ENCODE data around the gene USP22. TPM values are rescaled to one million over a fixed set of nuclear protein-coding genes. Genes with fewer than 3 reads are reported as not detected.

The USP22 gene
- total and polyA plus RNA-seq, 4 donors = 33.3 to 180 (median 112) TPM

GRCh38 chr17:21008160-21008915 is 34.5 kb downstream of the USP22 start:
- H3K4me1 ChIP-seq (ENCODE audit: control insufficient read depth in 5 of 5, insufficient read depth in 5 of 5, low read length in 5 of 5) = no peaks in the 10 kb centered on the region
- no peaks in the 10 kb centered on the region for H3K27me3 ChIP-seq (ENCODE audit: control insufficient read depth in 3 of 3, insufficient read depth in 3 of 3, low read length in 2 of 3)
- no peak for TF ChIP-seq CTCF (IDR thresholded peaks at IDR 0.05; ENCODE audit: control extremely low read depth, extremely low read depth)
- ATAC-seq (ENCODE audit: insufficient read depth, low FRiP score) (no peak), DNase-seq (no peak)
- H3K4me3 ChIP-seq = no peak overlapping the region
- 91 to 92% methylated on average over 13 of the region's 13 CpGs for WGBS, 2 donors
- no peak overlapping the region for H3K9ac ChIP-seq (ENCODE audit: insufficient read depth in 1 of 2, low read length in 2 of 2)
- H3K27ac ChIP-seq (ENCODE audit: low read depth in 1 of 2, low read length in 1 of 2) = no peak overlapping the region
- H3K9me3 ChIP-seq (ENCODE audit: control insufficient read depth in 4 of 4, insufficient read depth in 3 of 4, low read length in 3 of 4) = no peaks in the 10 kb centered on the region
- peaks cover 41 to 88% (median 81%) of the 10 kb centered on the region in 4 donors for H3K36me3 ChIP-seq (ENCODE audit: control insufficient read depth in 4 of 4, insufficient read depth in 4 of 4, low read length in 4 of 4)

- Histone ChIP-seq H3K27ac (ENCODE audit: low read depth in 1 of 2, low read length in 1 of 2) (no peak overlapping the region), H3K4me3 (no peak overlapping the region), H3K9me3 (ENCODE audit: control insufficient read depth in 4 of 4, insufficient read depth in 3 of 4, low read length in 3 of 4) (no peaks in the 10 kb centered on the region), H3K4me1 (ENCODE audit: control insufficient read depth in 5 of 5, insufficient read depth in 5 of 5, low read length in 5 of 5) (no peaks in the 10 kb centered on the region), H3K36me3 (ENCODE audit: control insufficient read depth in 4 of 4, insufficient read depth in 4 of 4, low read length in 4 of 4) (peaks cover 48 to 85% (median 80%) of the 10 kb centered on the region in 4 donors), H3K27me3 (ENCODE audit: control insufficient read depth in 3 of 3, insufficient read depth in 3 of 3, low read length in 2 of 3) (no peaks in the 10 kb centered on the region), H3K9ac (ENCODE audit: insufficient read depth in 1 of 2, low read length in 2 of 2) (no peak overlapping the region)
- ATAC-seq (ENCODE audit: insufficient read depth, low FRiP score) (no peak), DNase-seq (no peak)
- 86 to 94% methylated on average over 9 of the region's 9 CpGs for WGBS, 2 donors
- TF ChIP-seq CTCF (IDR thresholded peaks at IDR 0.05; ENCODE audit: control extremely low read depth, extremely low read depth) = no peak
Measured at GRCh38 chr17:21007646-21008045, 35.2 kb downstream of the USP22 start.

GRCh38 chr17:21005803-21006202 is 37.0 kb downstream of the USP22 start:
- H3K36me3 ChIP-seq (ENCODE audit: control insufficient read depth in 4 of 4, insufficient read depth in 4 of 4, low read length in 4 of 4) = peaks cover 53 to 79% (median 78%) of the 10 kb centered on the region in 4 donors
- no peak for ATAC-seq (ENCODE audit: insufficient read depth, low FRiP score)
- TF ChIP-seq CTCF (IDR thresholded peaks at IDR 0.05; ENCODE audit: control extremely low read depth, extremely low read depth) = no peak
- WGBS, 2 donors = 76 to 80% methylated on average over 5 of the region's 5 CpGs
- H3K4me3 ChIP-seq = no peak overlapping the region
- H3K9me3 ChIP-seq (ENCODE audit: control insufficient read depth in 4 of 4, insufficient read depth in 3 of 4, low read length in 3 of 4) = no peaks in the 10 kb centered on the region
- H3K9ac ChIP-seq (ENCODE audit: insufficient read depth in 1 of 2, low read length in 2 of 2) = no peak overlapping the region
- DNase-seq = no peak
- H3K4me1 ChIP-seq (ENCODE audit: control insufficient read depth in 5 of 5, insufficient read depth in 5 of 5, low read length in 5 of 5) = no peaks in the 10 kb centered on the region
- H3K27me3 ChIP-seq (ENCODE audit: control insufficient read depth in 3 of 3, insufficient read depth in 3 of 3, low read length in 2 of 3) = no peaks in the 10 kb centered on the region
- H3K27ac ChIP-seq (ENCODE audit: low read depth in 1 of 2, low read length in 1 of 2) = no peak overlapping the region
